IMR-90 (cell line): ENCODE measurements around the gene ASPRV1. TPM values are rescaled to one million over a fixed set of nuclear protein-coding genes. Genes with fewer than 3 reads are reported as not detected.

Experiments
- ATAC-seq: fragments of 200-7000 bp; cut with Tn5 transposase; 2 replicates; pipeline ENCODE4 v1.9.1; 2020; ENCODE audit warnings: low read depth, mild to moderate bottlenecking, moderate library complexity
- BruUV-seq: library from RNA; stranded (reverse); fragments of 400-500 nt; replicated peaks from 2 replicates; lab custom pipeline; 2021; lab: Mats Ljungman, UMichigan
- CTCF ChIA-PET: fragments of 300-600 bp; formaldehyde crosslinking; extraction: SDS; loops from one replicate; lab custom pipeline; 2021; ENCODE audit warnings: antibody characterized with exemption; lab: Yijun Ruan, JAX
- POLR2A ChIA-PET: fragments of 300-600 bp; sonication (Branson Sonifier 250); formaldehyde crosslinking; loops from one replicate; lab custom pipeline; 2022; ENCODE audit warnings: antibody characterized with exemption; ENCODE audit not compliant: unreplicated experiment; lab: Charles Lee
- DNase-seq: peaks from one replicate; pipeline ENCODE4 v3.0.0; 2013
- H2AFZ ChIP-seq: replicated peaks from 2 replicates; pipeline ENCODE3; 2013; ENCODE audit warnings: low read length, mild to moderate bottlenecking; ENCODE audit not compliant: poor library complexity
- H2AK5ac ChIP-seq: 2 replicates; pipeline ENCODE4 v1.6.1; 2013; ENCODE audit warnings: low read depth, low read length, inconsistent platforms
- H2AK9ac ChIP-seq: replicated peaks from 2 replicates; pipeline ENCODE3; 2013; ENCODE audit warnings: mild to moderate bottlenecking, low read depth, low read length, moderate library complexity; ENCODE audit not compliant: poor library complexity
- H2BK120ac ChIP-seq: 2 replicates; pipeline ENCODE4 v1.6.1; 2013; ENCODE audit warnings: low read depth, low read length, inconsistent platforms
- H2BK15ac ChIP-seq: 3 replicates; pipeline ENCODE4 v1.6.1; 2013; ENCODE audit warnings: low read depth, low read length, inconsistent platforms
- H2BK20ac ChIP-seq: 2 replicates; pipeline ENCODE4 v1.6.1; 2013; ENCODE audit warnings: low read depth, mild to moderate bottlenecking, inconsistent platforms, low read length, moderate library complexity
- H2BK5ac ChIP-seq: 2 replicates; pipeline ENCODE4 v1.6.1; 2013; ENCODE audit warnings: mild to moderate bottlenecking, low read depth, low read length, inconsistent platforms; ENCODE audit not compliant: poor library complexity, severe bottlenecking
- H3K14ac ChIP-seq: replicated peaks from 2 replicates; pipeline ENCODE4 v1.6.1; 2013; ENCODE audit warnings: low read depth, low read length, inconsistent platforms
- H3K18ac ChIP-seq: 2 replicates; pipeline ENCODE4 v1.6.1; 2013; ENCODE audit warnings: low read depth, low read length, control low read depth
- H3K23ac ChIP-seq: 2 replicates; pipeline ENCODE4 v1.6.1; 2013; ENCODE audit warnings: low read depth, low read length, inconsistent platforms
- H3K27ac ChIP-seq: 2 replicates; pipeline ENCODE4 v1.5.1; 2013; ENCODE audit warnings: mild to moderate bottlenecking, control low read depth, low read length; ENCODE audit not compliant: insufficient read depth
- H3K27me3 ChIP-seq: 2 replicates; pipeline ENCODE4 v1.6.1; 2013; ENCODE audit warnings: low read length; ENCODE audit not compliant: control insufficient read depth, insufficient read depth
- H3K36me3 ChIP-seq: 2 replicates; pipeline ENCODE4 v1.6.1; 2013; ENCODE audit warnings: low read length, mixed read lengths; ENCODE audit not compliant: control insufficient read depth, insufficient read depth
- H3K4ac ChIP-seq: 2 replicates; pipeline ENCODE4 v1.6.1; 2013; ENCODE audit warnings: low read depth, low read length, inconsistent platforms
- H3K4me1 ChIP-seq: 2 replicates; pipeline ENCODE4 v1.6.1; 2013; ENCODE audit warnings: low read length, mixed read lengths; ENCODE audit not compliant: control insufficient read depth, insufficient read depth
- H3K4me2 ChIP-seq: 2 replicates; pipeline ENCODE4 v1.6.1; 2013; ENCODE audit warnings: low read depth, mild to moderate bottlenecking, control low read depth, low read length, moderate library complexity
- H3K4me3 ChIP-seq: 2 replicates; pipeline ENCODE4 v1.5.1; 2013; ENCODE audit warnings: low read depth, mild to moderate bottlenecking, control low read depth, low read length, moderate library complexity; ENCODE audit not compliant: insufficient read depth
- H3K56ac ChIP-seq: 2 replicates; pipeline ENCODE4 v1.6.1; 2013; ENCODE audit warnings: low read length, inconsistent platforms; ENCODE audit not compliant: insufficient read depth; ENCODE audit errors: extremely low read depth
- H3K79me1 ChIP-seq, 2 experiments: 2 replicates each; pipeline ENCODE4 v1.6.1; 2013; ENCODE audit warnings: low read length in 2 of 2, inconsistent platforms in 1 of 2, low read depth in 1 of 2
- H3K9ac ChIP-seq: 2 replicates; pipeline ENCODE4 v1.6.1; 2013; ENCODE audit warnings: low read depth, low read length, control low read depth
- H3K9me1 ChIP-seq: 2 replicates; pipeline ENCODE4 v1.6.1; 2013; ENCODE audit warnings: low read length, inconsistent platforms; ENCODE audit not compliant: insufficient read depth
- H3K9me3 ChIP-seq: 2 replicates; pipeline ENCODE4 v1.6.1; 2013; ENCODE audit warnings: low read length; ENCODE audit not compliant: control insufficient read depth, insufficient read depth
- H4K20me1 ChIP-seq: 2 replicates; pipeline ENCODE4 v1.6.1; 2013; ENCODE audit warnings: low read length, inconsistent platforms; ENCODE audit not compliant: insufficient read depth
- H4K5ac ChIP-seq: 2 replicates; pipeline ENCODE4 v1.6.1; 2013; ENCODE audit warnings: mild to moderate bottlenecking, low read depth, low read length, control low read depth
- H4K8ac ChIP-seq, 2 experiments: 2 replicates each; pipeline ENCODE4 v1.6.1; 2013; ENCODE audit warnings: low read depth in 2 of 2, low read length in 2 of 2, control low read depth in 1 of 2, inconsistent platforms in 1 of 2
- H4K91ac ChIP-seq: 2 replicates; pipeline ENCODE4 v1.6.1; 2013; ENCODE audit warnings: low read depth, low read length, inconsistent platforms; ENCODE audit not compliant: insufficient read depth
- BHLHE40 ChIP-seq: fragments of 150-350 bp; IDR thresholded peaks from 2 replicates; pipeline ENCODE4 v1.6.1; 2016; ENCODE audit warnings: mild to moderate bottlenecking, low read depth, low read length
- CEBPB ChIP-seq: IDR thresholded peaks from 2 replicates; pipeline ENCODE4 v1.6.1; 2012; ENCODE audit warnings: low read depth, low read length, improper control_type of control experiment
- CHD1 ChIP-seq: IDR thresholded peaks from 2 replicates; pipeline ENCODE4 v1.6.1; 2012; ENCODE audit warnings: low read depth, low read length, improper control_type of control experiment
- CTCF ChIP-seq: conservative IDR thresholded peaks from 2 replicates; pipeline ENCODE4 v1.5.1; 2012; ENCODE audit warnings: mild to moderate bottlenecking, low read depth, low read length, improper control_type of control experiment
- ELK1 ChIP-seq: fragments of 150-350 bp; IDR thresholded peaks from 2 replicates; pipeline ENCODE4 v1.6.1; 2016; ENCODE audit warnings: low read depth, mild to moderate bottlenecking, low read length, moderate library complexity, borderline replicate concordance
- FOS ChIP-seq: fragments of 150-350 bp; IDR thresholded peaks from 2 replicates; pipeline ENCODE4 v1.6.1; 2016; ENCODE audit warnings: low read depth, low read length
- MAFK ChIP-seq: IDR thresholded peaks from 2 replicates; pipeline ENCODE4 v1.6.1; 2012; ENCODE audit warnings: low read depth, low read length, improper control_type of control experiment
- MAZ ChIP-seq: IDR thresholded peaks from 2 replicates; pipeline ENCODE4 v1.6.1; 2012; ENCODE audit warnings: low read depth, mild to moderate bottlenecking, low read length, improper control_type of control experiment, moderate library complexity, borderline replicate concordance
- MXI1 ChIP-seq: IDR thresholded peaks from 2 replicates; pipeline ENCODE4 v1.6.1; 2012; ENCODE audit warnings: low read depth, mild to moderate bottlenecking, low read length, moderate library complexity, borderline replicate concordance
- NFE2L2 ChIP-seq: fragments of 150-350 bp; IDR thresholded peaks from 2 replicates; pipeline ENCODE4 v1.6.1; 2016; ENCODE audit warnings: low read depth, mild to moderate bottlenecking, low read length
- POLR2A ChIP-seq: IDR thresholded peaks from 2 replicates; pipeline ENCODE4 v1.6.1; 2012; ENCODE audit warnings: mild to moderate bottlenecking, low read depth, low read length
- RAD21 ChIP-seq: IDR thresholded peaks from 2 replicates; pipeline ENCODE4 v1.6.1; 2012; ENCODE audit warnings: low read length, improper control_type of control experiment
- RCOR1 ChIP-seq: IDR thresholded peaks from 2 replicates; pipeline ENCODE4 v1.6.1; 2012; ENCODE audit warnings: mild to moderate bottlenecking, low read length, improper control_type of control experiment; ENCODE audit not compliant: insufficient replicate concordance
- RFX5 ChIP-seq: IDR thresholded peaks from 2 replicates; pipeline ENCODE4 v1.8.0; 2012; ENCODE audit warnings: low read depth, mild to moderate bottlenecking, low read length, moderate library complexity
- SMC3 ChIP-seq: fragments of 150-350 bp; IDR thresholded peaks from 2 replicates; pipeline ENCODE4 v1.6.1; 2016; ENCODE audit warnings: low read depth, mild to moderate bottlenecking, antibody characterized with exemption, low read length, moderate library complexity
- USF2 ChIP-seq: fragments of 150-350 bp; IDR thresholded peaks from 2 replicates; pipeline ENCODE4 v1.6.1; 2017; ENCODE audit warnings: mild to moderate bottlenecking, antibody characterized with exemption, low read length, low read depth
- WGBS, 2 experiments: methylation state at CpG; one replicate each; pipeline versions ENCODE4 v1.1.5 to v1.1.7; 2013; ENCODE audit warnings: missing lambda C conversion rate in 2 of 2; ENCODE audit not compliant: insufficient read length in 1 of 2; ENCODE audit errors: extremely low coverage in 2 of 2; 5-methylcytosine and 5-hydroxymethylcytosine counted together
- dilution Hi-C: fragments of 300-500 bp; cut with HindIII; formaldehyde crosslinking; loops from one replicate; pipeline ENCODE4 v1.14.3; 2018; ENCODE audit warnings: low sequenced_read_pairs; ENCODE audit not compliant: unreplicated experiment
- in situ Hi-C: fragments of 300-500 bp; cut with MboI; formaldehyde crosslinking; loops from 3 replicates; pipeline ENCODE4 v1.14.3; 2019; ENCODE audit warnings: low sequenced_read_pairs, inconsistent platforms, mixed read lengths
- intact Hi-C: fragments of 100-400 bp; cut with micrococcal nuclease; formaldehyde crosslinking; loops from 2 replicates; pipeline ENCODE4 v1.10.0; 2022
- polyA plus RNA-seq, 3 experiments: library from polyadenylated mRNA; depleted of rRNA; stranded (reverse); fragments of >200 nt; gene quantifications; 2 replicates each; pipeline ENCODE4 v1.2.3, GENCODE V29; 2012; ENCODE audit warnings: low replicate concordance in 1 of 3
- total RNA-seq: library from RNA; depleted of rRNA; stranded (reverse); fragments of >200 nt; gene quantifications from 2 replicates; pipeline ENCODE4 v1.2.3, GENCODE V29; 2012

ASPRV1 gene
- total and polyA plus RNA-seq, 2 of the 4 experiments (the other 2 are of a cell fraction) = 0.14 to 0.18 TPM

GRCh38 chr2:70008290-70008689, 46.9 kb upstream of the ASPRV1 start:
- Histone ChIP-seq H3K9ac (no peak overlapping the region), H3K23ac (no peak overlapping the region), H3K4me3 (no peak overlapping the region), H4K91ac (no peak overlapping the region), H2BK120ac (no peak overlapping the region), H4K5ac (no peak overlapping the region), H3K27ac (no peak overlapping the region), H2AFZ (no peak overlapping the region), H3K9me1 (peaks cover 9% of the 10 kb centered on the region; the same call in 1 of the 2 replicates), H3K4ac (no peak overlapping the region), H4K20me1 (no peaks in the 10 kb centered on the region), H3K36me3 (no peaks in the 10 kb centered on the region), H3K4me2 (no peak overlapping the region), H3K56ac (no peak overlapping the region), H2BK20ac (no peak overlapping the region), H2AK9ac (no peak overlapping the region), H2BK5ac (no peak overlapping the region), H2AK5ac (no peak overlapping the region), H3K27me3 (no peaks in the 10 kb centered on the region), H2BK15ac (no peak overlapping the region), H3K9me3 (no peaks in the 10 kb centered on the region), H3K18ac (no peak overlapping the region), H3K14ac (no peak overlapping the region), H4K8ac (no peak overlapping the region), H3K4me1 (peaks cover 3% of the 10 kb centered on the region), H3K79me1 (no peaks in the 10 kb centered on the region)
- in situ Hi-C loops = no loop called here
- ATAC-seq (no peak), DNase-seq (no peak)
- TF ChIP-seq SMC3 (no peak), FOS (no peak), CHD1 (no peak), CEBPB (no peak), POLR2A (no peak), MXI1 (no peak), MAFK (no peak), ELK1 (no peak), USF2 (no peak), CTCF (no peak), RAD21 (no peak), BHLHE40 (no peak), MAZ (no peak), RCOR1 (no peak), NFE2L2 (no peak), RFX5 (no peak)
- no TSS peak for BruUV-seq
- CTCF ChIA-PET = interaction anchor here (0.6 kb wide), 1 partner anchor 69 kb away, joined by 4 read pairs; no protein-coding TSS in a partner anchor
- POLR2A ChIA-PET = no interaction called here
- intact Hi-C loops = no loop called here
- dilution Hi-C loops = no loop called here
- WGBS, 2 experiments = no CpG with 5 or more reads among the region's 3 CpGs
